Fibroblast of lung (primary cell): ENCODE results near the gene FHIP1A. TPM values are rescaled to one million over a fixed set of nuclear protein-coding genes. Genes with fewer than 3 reads are reported as not detected.

ENCODE experiments used
- DNase-seq, 2 donors: peaks; one replicate each; pipeline versions ENCODE4 v3.0.0 to v3.0.0-alpha.2; 2010; ENCODE audit warnings: low read depth in 2 of 2
- H2AFZ ChIP-seq: 2 replicates; pipeline ENCODE4 v1.5.1; 2012; ENCODE audit warnings: low read length, control low read depth, inconsistent platforms
- H3K27ac ChIP-seq: 2 replicates; pipeline ENCODE4 v1.5.1; 2011; ENCODE audit warnings: low read length, control low read depth; ENCODE audit not compliant: insufficient read depth
- H3K27me3 ChIP-seq: 2 replicates; pipeline ENCODE4 v1.5.1; 2011; ENCODE audit warnings: mild to moderate bottlenecking, low read length; ENCODE audit not compliant: control insufficient read depth, insufficient read depth
- H3K36me3 ChIP-seq: 2 replicates; pipeline ENCODE4 v1.5.1; 2011; ENCODE audit warnings: low read length; ENCODE audit not compliant: control insufficient read depth, insufficient read depth
- H3K4me1 ChIP-seq: 2 replicates; pipeline ENCODE4 v1.5.1; 2011; ENCODE audit warnings: low read length; ENCODE audit not compliant: control insufficient read depth, insufficient read depth; ENCODE audit errors: extremely low read depth
- H3K4me2 ChIP-seq: 2 replicates; pipeline ENCODE4 v1.5.1; 2011; ENCODE audit warnings: low read length, control low read depth; ENCODE audit not compliant: insufficient read depth; ENCODE audit errors: extremely low read depth
- H3K4me3 ChIP-seq, 4 experiments: fragments of 200-600 bp in 1 of 4; sonication (generic) in 1 of 4; replicated peaks in 1 of 4; 2 replicates each; pipeline ENCODE4 v1.5.1; 2011 to 2016; ENCODE audit warnings: low read length in 4 of 4, low read depth in 3 of 4, mild to moderate bottlenecking in 3 of 4, control low read depth in 2 of 4, inconsistent platforms in 1 of 4, mixed read lengths in 1 of 4; ENCODE audit not compliant: insufficient read depth in 1 of 4; ENCODE audit errors: control extremely low read depth in 1 of 4
- H3K79me2 ChIP-seq: 2 replicates; pipeline ENCODE4 v1.5.1; 2012; ENCODE audit warnings: mild to moderate bottlenecking, low read length, inconsistent platforms; ENCODE audit not compliant: control insufficient read depth, insufficient read depth
- H3K9ac ChIP-seq: 2 replicates; pipeline ENCODE4 v1.5.1; 2011; ENCODE audit warnings: mild to moderate bottlenecking, low read length, control low read depth; ENCODE audit not compliant: insufficient read depth
- H3K9me3 ChIP-seq: 2 replicates; pipeline ENCODE4 v1.5.1; 2012; ENCODE audit warnings: low read depth, low read length; ENCODE audit not compliant: control insufficient read depth, insufficient read depth
- H4K20me1 ChIP-seq: 2 replicates; pipeline ENCODE4 v1.5.1; 2011; ENCODE audit warnings: low read length; ENCODE audit not compliant: control insufficient read depth, insufficient read depth; ENCODE audit errors: extremely low read depth
- EZH2 ChIP-seq: IDR thresholded peaks from 2 replicates; pipeline ENCODE4 v1.5.1; 2012; ENCODE audit warnings: low read length, control low read depth, mild to moderate bottlenecking; ENCODE audit errors: missing control alignments
- polyA plus RNA-seq, 2 donors: library from polyadenylated mRNA; depleted of rRNA in 1 of 2; stranded (reverse) in 1 of 2; unstranded in 1 of 2; fragments of >200 nt; gene quantifications; 2 replicates each; pipeline ENCODE4 v1.2.1, GENCODE V29; 2011 to 2012; ENCODE audit warnings: missing spikeins in 1 of 2
- total RNA-seq: library from RNA; depleted of rRNA; stranded (reverse); fragments of >200 nt; gene quantifications from 2 replicates; pipeline ENCODE4 v1.2.1, GENCODE V29; 2014
- TF ChIP-seq, protein P1 (sequence below), 2 donors: IDR thresholded peaks in 1 of 2; conservative IDR thresholded peaks in 1 of 2; 1 replicate in 1 of 2; 2 replicates in 1 of 2; pipeline ENCODE4 v1.5.1; 2011 to 2012; ENCODE audit warnings: low read length in 2 of 2, control low read depth in 1 of 2, inconsistent platforms in 1 of 2, low read depth in 1 of 2, mild to moderate bottlenecking in 1 of 2

Gene FHIP1A
- total and polyA plus RNA-seq, 2 donors (not counting 1 experiment from before 2014, with no cell fraction given) = under 0.01 to 0.09 TPM

DNA sequence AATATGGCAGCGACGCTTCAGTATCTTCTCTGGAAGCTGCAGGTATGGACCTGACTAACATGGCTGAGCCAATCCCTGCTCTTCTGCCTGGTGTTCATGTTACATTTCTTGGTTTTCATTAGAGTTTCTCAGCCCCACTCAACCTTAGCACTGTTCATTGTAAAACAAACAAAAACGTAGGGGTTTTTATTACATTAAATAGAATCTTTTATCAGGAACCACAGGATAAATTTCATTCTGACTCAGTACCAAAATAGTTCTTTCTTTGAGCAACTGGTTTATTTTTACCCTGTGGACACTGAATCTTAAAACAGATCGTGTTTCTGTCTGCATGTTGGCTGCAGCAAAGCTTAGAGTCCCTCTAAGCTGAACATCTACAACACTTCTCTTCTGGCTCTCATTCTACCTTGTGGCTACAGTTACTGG is 27.1 kb downstream of the FHIP1A start:
- Histone ChIP-seq H3K4me1 (no peaks in the 10 kb centered on the region), H3K27ac (no peak overlapping the region), H3K4me2 (no peak overlapping the region), H3K36me3 (no peaks in the 10 kb centered on the region), H2AFZ (no peak overlapping the region), H3K4me3 (no peak overlapping the region), H4K20me1 (no peaks in the 10 kb centered on the region), H3K9me3 (no peaks in the 10 kb centered on the region), H3K9ac (no peak overlapping the region), H3K27me3 (peaks cover 5% of the 10 kb centered on the region), H3K79me2 (no peaks in the 10 kb centered on the region)
- TF ChIP-seq, protein P1, sequence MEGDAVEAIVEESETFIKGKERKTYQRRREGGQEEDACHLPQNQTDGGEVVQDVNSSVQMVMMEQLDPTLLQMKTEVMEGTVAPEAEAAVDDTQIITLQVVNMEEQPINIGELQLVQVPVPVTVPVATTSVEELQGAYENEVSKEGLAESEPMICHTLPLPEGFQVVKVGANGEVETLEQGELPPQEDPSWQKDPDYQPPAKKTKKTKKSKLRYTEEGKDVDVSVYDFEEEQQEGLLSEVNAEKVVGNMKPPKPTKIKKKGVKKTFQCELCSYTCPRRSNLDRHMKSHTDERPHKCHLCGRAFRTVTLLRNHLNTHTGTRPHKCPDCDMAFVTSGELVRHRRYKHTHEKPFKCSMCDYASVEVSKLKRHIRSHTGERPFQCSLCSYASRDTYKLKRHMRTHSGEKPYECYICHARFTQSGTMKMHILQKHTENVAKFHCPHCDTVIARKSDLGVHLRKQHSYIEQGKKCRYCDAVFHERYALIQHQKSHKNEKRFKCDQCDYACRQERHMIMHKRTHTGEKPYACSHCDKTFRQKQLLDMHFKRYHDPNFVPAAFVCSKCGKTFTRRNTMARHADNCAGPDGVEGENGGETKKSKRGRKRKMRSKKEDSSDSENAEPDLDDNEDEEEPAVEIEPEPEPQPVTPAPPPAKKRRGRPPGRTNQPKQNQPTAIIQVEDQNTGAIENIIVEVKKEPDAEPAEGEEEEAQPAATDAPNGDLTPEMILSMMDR (conservative IDR thresholded peaks at IDR 0.05 in 1 of 2, IDR thresholded peaks at IDR 0.05 in 1 of 2; ENCODE audit: low read depth in 1 of 2, low read length in 2 of 2) = no peak
- TF ChIP-seq EZH2 = no peak
- DNase-seq = peak in 1 of 2 donors; percentile 77

- no peak for TF ChIP-seq EZH2
- TF ChIP-seq, protein P1 (conservative IDR thresholded peaks at IDR 0.05 in 1 of 2, IDR thresholded peaks at IDR 0.05 in 1 of 2; ENCODE audit: low read depth in 1 of 2, low read length in 2 of 2) = no peak
- DNase-seq = no peak
- no peaks in the 10 kb centered on the region for H4K20me1 ChIP-seq
These were observed 28.5 kb downstream of the FHIP1A start for GRCh38 chr4:151437505-151437904.

GRCh38 chr4:151438154-151438553 is 29.2 kb downstream of the FHIP1A start:
- no peak overlapping the region for H3K4me3 ChIP-seq
- TF ChIP-seq, protein P1 (conservative IDR thresholded peaks at IDR 0.05 in 1 of 2, IDR thresholded peaks at IDR 0.05 in 1 of 2; ENCODE audit: low read depth in 1 of 2, low read length in 2 of 2) = no peak
- TF ChIP-seq EZH2 = no peak
- no peaks in the 10 kb centered on the region for H3K36me3 ChIP-seq
- H2AFZ ChIP-seq = no peak overlapping the region
- no peak overlapping the region for H3K4me2 ChIP-seq
- no peak overlapping the region for H3K27ac ChIP-seq
- no peaks in the 10 kb centered on the region for H3K4me1 ChIP-seq
- H3K27me3 ChIP-seq = peaks cover 5% of the 10 kb centered on the region
- H4K20me1 ChIP-seq = no peaks in the 10 kb centered on the region
- no peaks in the 10 kb centered on the region for H3K79me2 ChIP-seq
- H3K9me3 ChIP-seq = no peaks in the 10 kb centered on the region
- no peak overlapping the region for H3K9ac ChIP-seq
- no peak for DNase-seq

More at GRCh38 chr4:151437505-151437904, 28.5 kb downstream of the FHIP1A start:
- no peak overlapping the region for H3K27ac ChIP-seq
- H3K79me2 ChIP-seq = no peaks in the 10 kb centered on the region
- no peaks in the 10 kb centered on the region for H3K36me3 ChIP-seq
- H3K4me1 ChIP-seq = no peaks in the 10 kb centered on the region
- H3K9me3 ChIP-seq = no peaks in the 10 kb centered on the region
- no peak overlapping the region for H3K9ac ChIP-seq
- no peak overlapping the region for H3K4me3 ChIP-seq
- H3K4me2 ChIP-seq = no peak overlapping the region
- H2AFZ ChIP-seq = no peak overlapping the region
- H3K27me3 ChIP-seq = peaks cover 5% of the 10 kb centered on the region
